ENCODE data around the gene DUSP6. TPM values are rescaled to one million over a fixed set of nuclear protein-coding genes. Genes with fewer than 3 reads are reported as not detected.

DUSP6 gene
- polyA plus RNA-seq, 12 donors = 31.2 to 73.8 (median 56.0) TPM; not detected in 1

GRCh38 chr12:89306827-89307473, 45.4 kb downstream of the DUSP6 start:
- DNase-seq = no peak

- DNase-seq = no peak
Observed at GRCh38 chr12:89305373-89305772, 46.9 kb downstream of the DUSP6 start.

- no peak for DNase-seq
Observed at GRCh38 chr12:89299931-89300330, 52.4 kb downstream of the DUSP6 start.

GRCh38 chr12:89299417-89299816, 52.9 kb downstream of the DUSP6 start:
- DNase-seq = no peak

Other genes with a start within 250 kb of the DUSP6 start
- gene GALNT4, start 172.3 kb upstream of the DUSP6 start, polyA plus RNA-seq (ENCODE audit: insufficient read length in 12 of 12) = 1 to 10 TPM in 11 of 12 donors, not detected in 1; 2.0 to 10.0 (median 3.5) TPM
- 10 to 100 TPM in 9 of 12 donors, 1 to 10 TPM in 2, not detected in 1; 7.8 to 17.2 (median 11.6) TPM for gene POC1B, start 173.5 kb upstream of the DUSP6 start, polyA plus RNA-seq (ENCODE audit: insufficient read length in 12 of 12)

Data from muscle of arm (tissue), 12 donors.